Amniotic stem cell (primary cell): ENCODE results near the gene GALNT10.

Experiments used
- DNase-seq: peaks from one replicate; lab custom pipeline; 2025; lab: John Stamatoyannopoulos, UW

Gene GALNT10

DNA sequence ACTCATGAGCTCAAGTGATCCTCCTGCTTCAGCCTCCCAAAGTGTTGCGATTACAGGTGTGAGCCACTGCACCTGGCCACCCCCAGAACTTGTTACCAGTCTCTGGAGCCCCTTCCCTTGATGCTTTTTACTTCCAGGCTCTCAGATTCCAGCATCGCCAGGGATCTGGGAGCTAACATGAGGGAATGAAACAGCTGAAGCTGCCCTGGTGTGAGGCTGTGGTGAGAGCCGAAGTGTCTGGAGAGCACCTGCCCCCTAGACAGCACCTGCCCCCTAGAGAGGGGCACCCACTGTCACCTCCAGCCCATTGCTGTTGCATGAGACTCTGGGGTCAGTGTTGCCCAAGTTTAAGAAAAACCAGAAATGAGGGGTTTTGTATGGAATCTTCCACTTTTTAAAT lies 131.0 kb downstream of the GALNT10 start:
- no peak for DNase-seq

DNA sequence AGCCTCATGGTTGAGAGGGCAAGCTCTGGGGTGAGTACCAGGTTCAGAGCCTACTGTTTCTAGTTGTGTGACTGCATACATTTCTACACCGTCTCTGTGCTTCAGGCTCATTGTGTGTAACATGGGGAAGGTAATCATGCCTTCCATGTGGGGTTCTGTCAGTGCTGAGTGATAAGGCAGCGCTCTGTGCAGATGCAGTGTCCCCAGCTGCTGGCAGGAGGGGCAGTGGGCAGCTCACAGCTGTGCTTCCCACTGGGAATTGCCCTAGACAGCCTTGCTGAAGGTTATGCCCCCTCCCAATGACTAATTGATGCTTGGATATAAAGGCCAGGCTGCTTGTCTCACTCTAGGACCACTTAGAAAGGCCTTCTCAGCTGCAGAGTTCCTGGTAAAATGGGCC lies 133.5 kb downstream of the GALNT10 start:
- DNase-seq, result no peak

DNA sequence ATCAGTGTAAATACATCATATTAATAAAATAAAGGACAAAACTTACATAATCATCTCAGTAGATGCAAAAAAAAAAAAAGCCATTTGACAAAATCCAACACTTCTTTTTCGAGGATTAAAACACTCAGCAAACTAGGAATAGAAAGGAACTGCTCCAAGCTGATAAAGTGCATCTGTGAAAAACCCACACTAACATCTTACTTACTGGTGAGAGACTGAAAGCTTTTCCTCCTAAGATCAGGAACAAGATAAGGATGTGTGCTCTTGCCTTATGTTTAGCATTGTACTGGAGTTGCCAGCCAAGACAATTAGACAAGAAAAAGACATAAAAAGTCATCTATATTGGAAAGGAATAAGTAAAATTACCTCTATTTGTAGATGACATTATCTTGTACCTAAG lies 135.0 kb downstream of the GALNT10 start:
- no peak for DNase-seq

DNA sequence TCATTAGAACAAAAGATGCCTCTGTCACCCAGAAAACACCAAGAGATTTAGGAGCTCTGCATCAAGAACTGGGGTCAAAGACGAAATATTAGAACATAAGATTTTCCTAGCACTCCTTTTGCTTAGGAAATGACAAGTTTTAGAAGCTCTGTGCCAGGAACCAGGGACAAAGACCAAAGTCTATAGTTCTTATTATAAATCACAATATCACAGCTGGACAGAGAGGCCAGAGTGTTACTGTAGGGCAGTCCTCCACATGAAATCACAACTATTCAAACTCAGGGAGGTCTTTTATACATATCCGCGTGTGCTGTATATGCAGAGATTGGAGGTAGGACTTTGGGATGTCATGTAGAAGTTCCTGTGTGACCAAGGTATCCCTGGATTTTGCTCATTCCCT lies 138.5 kb downstream of the GALNT10 start:
- no peak for DNase-seq

DNA sequence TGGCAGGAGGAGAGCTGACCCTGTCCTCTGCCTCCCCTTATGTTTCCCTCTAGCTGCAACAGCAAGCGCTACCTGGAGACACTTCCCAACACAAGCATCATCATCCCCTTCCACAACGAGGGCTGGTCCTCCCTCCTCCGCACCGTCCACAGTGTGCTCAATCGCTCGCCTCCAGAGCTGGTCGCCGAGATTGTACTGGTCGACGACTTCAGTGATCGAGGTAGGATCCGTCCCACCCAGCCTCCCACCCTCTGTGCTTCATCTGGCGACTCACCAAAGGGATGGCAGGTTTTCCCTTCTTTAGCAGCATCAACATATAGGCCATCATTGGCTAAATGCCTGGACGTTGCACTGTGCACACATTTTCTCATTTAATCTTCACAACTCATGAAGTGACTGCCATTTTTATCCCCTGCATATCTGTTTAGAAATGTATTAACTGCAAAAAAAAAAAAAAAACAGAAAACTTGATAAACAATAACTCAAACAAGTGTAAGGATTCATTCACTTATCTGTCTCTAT lies 139.0 kb downstream of the GALNT10 start:
- DNase-seq, result no peak

DNA sequence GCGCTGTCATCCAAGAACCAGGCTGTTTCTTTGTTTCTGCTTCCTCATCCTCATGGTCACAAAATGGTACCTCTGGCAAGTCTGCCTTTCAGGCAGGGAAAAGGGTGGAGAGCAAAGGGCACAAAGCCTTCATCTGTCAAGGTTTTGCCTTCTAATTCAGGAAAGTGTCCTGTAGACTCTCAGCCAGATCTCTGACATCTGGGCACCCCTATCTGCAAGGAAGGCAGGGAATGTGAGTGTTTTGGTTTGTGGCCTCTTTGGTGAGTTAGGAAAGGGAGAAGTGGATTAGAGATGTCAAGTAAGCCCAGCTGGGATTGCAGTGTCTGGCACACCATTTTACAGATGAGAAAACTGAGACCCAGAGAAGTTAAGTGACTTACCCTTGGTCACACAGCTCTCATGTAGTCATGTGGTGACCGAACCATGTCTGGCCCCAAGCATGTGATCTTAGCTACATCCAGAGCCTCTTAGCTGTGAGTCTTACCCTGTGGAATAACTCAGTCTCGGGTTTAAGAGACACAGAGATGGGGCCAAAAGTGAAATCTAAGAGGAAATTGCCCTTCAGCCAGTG lies 139.6 kb downstream of the GALNT10 start:
- no peak for DNase-seq

DNA sequence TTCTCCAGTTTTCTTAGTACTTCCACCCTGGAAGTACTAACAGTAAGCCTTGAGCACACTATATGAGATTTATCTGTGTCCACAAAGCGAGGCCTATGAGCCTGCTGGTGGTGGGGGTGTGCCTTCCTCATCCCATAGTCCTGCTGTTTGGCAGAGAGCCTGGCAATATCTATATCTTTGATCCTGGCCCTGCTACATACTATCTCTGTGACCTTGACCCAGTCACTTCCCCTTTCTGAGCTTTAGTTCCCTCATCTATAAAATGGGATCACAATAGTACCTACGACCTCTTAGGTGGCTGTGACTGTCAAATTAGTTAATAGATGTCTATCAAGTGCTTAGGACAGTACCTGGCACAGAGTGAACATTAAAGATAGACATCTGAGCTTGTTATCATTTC lies 140.7 kb downstream of the GALNT10 start:
- DNase-seq, result no peak

DNA sequence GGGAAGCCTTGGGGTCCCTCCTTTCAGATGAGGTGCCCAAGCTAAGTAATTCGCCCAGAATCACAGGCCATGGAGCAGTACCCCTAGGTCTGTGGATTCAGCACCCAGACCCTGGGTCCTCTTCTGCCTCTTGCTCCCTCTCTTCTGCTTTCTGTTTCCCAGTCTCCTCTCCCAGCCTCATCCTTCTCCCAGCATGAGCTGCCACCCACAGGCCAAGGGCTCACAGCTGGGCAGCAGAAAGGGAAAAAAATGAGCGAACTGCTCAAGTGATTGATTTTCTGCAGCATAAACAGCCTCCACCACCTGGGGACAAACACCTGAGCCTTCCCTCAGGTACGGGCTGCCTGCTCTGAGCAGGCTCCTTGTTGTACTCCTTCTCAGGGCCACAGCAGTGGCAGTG lies 141.4 kb downstream of the GALNT10 start:
- DNase-seq, result no peak

DNA sequence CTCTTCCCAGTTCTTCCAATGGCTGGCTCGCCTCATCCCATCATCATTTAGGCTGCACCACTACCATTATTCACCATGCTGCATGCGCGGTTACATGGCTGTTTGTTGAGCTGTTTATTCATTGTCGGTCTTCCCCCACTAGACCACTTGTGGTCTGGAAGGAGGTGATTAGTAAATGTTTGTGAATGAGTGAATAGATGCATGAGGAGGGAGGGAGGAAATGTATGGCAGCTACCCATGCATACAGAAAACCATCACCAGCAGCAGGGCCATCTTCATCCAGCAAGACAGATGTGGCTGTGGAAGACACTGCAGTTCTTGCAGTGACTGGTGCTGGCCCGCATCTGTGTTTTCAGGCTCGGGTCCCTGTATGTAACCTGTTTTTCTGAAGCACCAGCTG lies 141.9 kb downstream of the GALNT10 start:
- no peak for DNase-seq

DNA sequence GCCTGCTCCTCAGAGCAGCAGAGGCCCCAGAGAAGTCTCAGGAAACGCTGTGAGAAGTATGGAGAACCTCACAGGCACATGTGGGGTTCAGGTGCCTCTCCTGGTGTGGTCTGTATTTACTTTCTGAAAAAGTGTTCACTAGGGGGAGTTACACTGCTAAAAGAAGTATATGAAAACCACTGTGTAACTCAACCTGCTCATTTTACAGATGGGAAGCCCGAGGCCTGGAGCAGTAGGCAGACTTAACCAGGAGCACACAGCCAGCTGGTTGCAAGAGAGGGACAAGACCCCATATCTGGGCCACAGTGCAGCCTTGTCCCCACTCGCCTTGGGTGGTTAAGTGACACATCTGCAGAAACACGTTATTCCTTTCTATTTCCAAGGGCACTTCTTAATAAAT lies 142.5 kb downstream of the GALNT10 start:
- DNase-seq, result no peak

DNA sequence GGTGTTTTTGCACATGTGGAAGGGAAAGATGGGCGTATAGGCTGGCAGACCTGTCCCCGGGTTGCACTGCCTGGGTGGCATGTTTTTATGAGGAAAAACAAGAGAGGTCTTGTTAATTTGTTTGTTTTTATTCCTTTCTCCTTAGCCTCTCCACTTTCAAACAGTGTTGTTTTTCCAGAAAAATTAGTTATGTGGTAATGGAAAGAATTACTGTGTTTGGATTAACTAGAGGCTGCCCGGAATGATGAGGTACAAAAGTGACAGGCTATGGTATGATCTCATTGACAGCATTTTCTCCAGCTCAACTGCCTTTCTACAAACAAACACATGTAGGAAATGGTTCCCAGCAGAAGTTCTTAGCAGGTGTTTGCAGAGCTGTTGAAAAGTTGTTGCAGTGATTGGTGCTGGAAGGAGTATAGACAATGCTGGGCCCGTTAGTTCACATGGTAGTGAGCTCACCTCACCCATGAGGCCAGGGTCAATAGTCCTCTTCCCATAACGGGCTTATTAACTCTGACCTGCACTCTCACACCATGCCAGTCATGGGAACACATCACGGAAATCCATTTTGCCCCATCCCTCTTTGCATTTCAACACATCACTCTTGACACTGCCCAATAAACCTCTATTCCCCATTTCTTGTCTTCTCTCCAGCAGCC lies 144.0 kb downstream of the GALNT10 start:
- DNase-seq, result no peak

DNA sequence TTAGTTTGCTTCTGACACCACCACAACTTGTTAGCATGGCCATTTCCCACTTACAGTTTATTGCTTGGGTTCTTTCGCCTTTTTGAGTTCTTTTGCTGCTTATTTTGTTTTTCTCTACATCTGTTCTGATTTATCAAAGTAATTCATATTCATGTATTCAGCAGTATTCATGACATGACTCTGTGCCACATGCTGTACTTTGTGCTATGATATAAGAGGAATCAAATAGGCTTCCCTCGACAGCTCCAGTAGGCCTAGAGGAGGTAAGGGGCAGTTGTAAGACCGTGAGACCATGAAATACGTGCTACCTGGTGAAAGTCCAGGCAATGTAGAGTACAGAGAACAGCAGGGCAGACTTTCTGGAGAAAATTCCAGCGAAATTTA lies 144.5 kb downstream of the GALNT10 start:
- DNase-seq, result no peak

DNA sequence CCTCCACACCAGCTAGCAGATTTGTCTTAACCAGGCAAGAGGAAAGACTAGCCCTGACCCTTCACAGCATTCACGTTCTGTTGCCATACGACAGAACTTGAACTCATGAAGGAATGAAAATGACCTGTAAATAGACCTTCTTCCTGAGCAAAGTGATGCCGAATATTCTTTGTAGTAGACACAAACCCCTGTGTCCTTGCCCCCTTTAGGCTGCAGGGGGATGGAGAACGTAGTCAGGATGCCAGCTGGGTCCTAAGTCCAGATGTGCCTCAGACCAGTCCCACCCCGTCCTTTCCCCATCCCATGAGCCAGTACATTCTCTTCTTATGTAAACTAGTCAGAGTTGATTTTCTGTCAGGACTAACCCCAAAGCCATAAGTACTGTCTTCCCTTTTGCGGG lies 151.1 kb downstream of the GALNT10 start:
- DNase-seq, result no peak

DNA sequence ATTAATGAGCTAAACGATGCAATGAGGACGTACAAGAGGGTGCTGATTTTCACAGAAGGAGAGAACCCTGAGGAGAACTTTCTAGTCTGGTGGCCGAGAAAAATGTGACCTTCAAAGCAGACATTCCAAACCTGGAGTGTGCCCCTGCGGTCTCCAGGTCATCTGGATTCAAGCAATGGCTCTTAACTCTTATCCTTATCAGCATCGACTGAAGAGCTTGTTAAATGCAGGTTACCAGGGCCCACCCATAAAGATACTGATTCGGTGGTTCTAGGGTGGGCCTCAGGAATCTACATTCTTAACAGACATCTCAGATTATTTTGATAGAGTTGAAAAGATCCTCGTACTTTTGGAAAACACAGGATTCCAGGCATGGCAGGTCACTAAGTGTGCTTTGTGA lies 151.7 kb downstream of the GALNT10 start:
- no peak for DNase-seq

DNA sequence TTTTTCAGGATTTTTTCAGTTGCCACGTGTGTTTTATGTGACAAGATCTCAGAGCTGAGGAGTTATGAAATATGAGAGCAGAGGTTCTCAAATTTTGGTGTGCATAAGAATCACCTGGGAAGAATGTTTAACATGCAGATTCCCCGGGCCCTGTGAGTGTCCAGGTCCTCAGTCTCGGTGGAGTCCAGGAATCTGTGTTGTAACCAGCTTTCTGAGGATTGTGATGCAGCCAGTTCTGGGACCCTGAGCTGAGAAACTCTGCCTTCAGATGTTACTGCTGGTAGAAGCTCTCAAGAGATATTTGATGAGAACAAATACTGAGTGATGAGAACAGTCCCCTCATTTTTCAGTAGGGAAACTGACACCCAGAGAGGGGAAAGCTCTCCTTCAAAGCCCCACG lies 152.4 kb downstream of the GALNT10 start:
- DNase-seq, result no peak

DNA sequence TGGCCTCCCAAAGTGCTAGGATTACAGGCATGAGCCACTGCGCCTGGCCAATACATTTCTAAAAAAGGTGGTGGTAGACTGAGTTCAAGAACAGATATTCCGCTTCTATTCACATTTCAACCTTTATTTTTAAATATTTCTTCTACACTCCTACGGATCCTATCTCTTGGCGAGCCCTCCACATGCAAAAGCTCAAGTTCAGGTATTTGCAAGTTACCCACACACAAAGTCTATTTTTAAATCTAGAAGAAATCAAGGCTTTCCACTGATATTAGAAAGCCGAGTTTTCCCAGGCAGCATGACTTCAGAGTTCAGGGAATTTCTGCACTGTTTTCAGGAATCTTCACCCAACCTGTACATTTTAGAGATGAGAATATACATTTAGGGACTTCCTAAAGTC lies 153.9 kb downstream of the GALNT10 start:
- DNase-seq, result no peak

DNA sequence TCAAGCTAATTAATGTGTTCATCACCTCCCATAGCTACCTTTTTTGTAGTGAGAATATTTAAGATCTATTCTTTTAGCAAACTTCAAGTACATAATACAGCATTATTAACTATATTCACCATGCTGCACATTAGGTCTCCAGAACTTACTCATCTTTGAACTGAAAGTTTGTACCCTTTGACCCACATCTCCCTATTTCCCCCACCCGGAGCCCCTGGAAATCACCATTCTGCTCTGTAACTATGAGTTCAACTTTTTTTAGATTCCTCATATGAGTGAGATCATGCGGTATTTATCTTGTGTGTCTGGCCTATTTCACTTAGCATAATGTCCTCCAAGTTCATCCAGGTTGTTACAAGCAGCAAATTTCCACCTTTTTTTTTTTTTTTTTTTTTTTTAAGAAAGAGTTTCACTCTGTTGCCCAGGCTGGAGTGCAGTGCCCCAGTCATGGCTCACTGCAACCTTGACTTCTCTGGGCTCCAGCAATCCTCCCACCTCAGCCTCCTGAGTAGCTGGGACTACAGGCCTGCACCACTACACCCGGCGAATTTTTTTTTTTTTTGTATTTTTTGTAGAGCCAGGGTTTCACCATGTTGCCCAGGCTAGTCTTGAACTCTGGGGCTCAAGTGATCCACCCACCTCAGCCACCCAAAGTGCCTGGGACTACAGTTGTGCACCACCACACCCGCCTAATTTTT lies 154.9 kb downstream of the GALNT10 start:
- DNase-seq, result no peak

DNA sequence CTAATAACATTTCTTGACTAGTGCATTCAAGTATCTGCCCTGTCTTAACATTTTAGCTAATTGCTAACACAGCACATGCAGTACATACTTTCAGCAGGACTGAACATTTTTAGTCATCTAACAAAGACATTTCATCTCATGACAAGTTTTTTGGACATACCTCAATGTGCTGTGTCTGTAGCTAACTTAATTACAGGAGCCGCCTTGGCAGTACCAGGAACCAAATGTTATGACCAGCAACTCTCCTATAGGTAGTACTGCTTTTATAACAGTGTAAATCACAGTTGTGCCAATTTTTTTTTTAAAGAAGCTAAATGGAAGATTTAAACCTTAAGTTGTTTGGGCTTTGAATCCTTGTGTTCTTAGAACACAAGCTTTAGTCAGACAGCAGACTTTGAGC lies 155.9 kb downstream of the GALNT10 start:
- no peak for DNase-seq

DNA sequence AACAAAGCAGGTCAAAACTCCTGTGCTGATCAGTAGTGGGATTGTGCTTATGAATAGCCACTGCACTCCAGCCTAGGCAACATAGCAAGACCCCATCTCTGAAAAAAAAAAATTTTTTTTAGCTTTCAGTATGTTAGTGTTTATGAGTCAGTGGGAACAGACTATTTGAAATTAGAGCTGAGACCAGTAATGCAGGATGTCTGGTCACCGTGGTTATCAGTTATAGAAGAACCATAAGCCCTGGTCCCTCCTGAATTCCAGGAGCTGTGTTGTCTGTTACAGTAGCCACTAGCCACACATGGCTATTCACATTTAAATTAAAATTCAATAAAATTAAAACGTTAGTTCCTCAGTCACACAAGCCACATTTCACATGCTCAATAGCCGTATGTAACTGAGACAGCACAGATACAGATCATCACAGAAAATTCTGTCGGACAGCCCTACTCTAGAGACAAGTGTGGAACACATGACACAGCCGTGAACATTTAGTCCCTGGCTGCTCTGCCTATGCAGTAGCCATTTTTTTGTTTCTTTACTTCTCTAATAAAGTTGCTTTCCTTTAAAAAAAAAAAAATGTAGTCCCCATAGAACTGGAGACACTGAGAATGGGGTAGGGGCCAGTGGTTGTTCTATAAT lies 159.2 kb downstream of the GALNT10 start:
- no peak for DNase-seq

DNA sequence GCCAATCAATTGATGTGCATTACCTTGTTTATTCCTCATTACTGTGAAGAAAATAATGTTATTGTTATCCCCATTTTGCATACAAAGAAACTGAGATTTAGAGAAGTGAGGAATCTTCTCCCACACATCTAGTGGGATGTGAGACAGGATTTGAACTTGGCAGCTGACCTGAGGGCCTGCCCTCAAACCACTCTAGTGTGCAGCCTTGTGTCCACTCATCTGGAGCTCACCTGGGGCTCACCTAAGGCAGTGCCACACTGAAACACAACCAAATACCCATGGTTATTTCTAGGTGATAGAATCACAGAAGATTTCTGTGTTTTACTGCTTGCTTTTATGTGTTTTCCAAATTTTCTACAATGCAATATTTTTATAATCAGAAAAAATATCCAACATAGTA lies 160.6 kb downstream of the GALNT10 start:
- DNase-seq, result no peak

DNA sequence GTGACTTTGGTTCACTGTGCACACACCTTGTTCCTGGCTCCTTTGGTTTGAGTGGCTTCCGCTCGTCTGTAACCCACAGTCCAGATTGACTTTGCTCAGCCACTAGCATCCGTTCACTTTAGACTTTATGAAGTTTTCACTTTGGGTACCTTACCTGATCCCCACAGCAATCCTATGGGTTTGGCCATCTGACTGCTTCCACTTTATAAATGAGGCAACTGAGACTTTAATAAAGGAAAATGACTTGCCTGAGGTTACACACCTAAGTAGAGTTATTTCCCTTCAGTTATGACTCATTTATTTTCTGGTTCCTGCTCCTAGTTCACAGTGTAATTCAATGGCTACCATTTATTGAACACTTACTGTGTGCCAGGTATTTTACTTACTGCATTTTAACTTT lies 161.0 kb downstream of the GALNT10 start:
- no peak for DNase-seq

DNA sequence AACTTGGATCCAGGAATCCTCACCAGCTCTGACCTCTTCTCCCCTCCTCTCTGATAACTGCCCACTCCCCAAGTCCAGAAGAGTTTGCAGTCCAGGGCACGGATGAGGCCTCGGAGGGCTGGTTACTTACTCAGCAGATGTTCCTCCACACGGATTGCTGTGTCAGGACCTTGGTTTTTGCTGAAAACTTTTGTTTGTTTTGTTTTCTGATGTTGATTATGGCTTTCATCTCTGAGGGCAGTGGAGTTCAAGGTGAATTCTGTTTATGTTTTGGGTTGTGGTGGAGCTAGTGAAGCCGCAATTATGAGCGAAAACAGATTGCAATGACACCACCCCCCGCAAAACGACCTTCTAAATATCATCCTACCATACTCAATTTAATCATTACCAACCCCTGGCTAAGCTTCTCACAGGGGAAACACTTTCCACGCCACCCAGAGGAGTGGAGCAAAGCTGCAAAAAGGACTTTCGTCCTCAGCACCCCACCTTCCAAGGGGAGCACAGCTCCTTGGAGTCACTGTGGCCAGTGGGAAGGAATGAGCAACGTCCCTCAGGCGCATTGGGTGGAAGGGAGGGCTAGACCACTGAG lies 162.5 kb downstream of the GALNT10 start:
- no peak for DNase-seq

DNA sequence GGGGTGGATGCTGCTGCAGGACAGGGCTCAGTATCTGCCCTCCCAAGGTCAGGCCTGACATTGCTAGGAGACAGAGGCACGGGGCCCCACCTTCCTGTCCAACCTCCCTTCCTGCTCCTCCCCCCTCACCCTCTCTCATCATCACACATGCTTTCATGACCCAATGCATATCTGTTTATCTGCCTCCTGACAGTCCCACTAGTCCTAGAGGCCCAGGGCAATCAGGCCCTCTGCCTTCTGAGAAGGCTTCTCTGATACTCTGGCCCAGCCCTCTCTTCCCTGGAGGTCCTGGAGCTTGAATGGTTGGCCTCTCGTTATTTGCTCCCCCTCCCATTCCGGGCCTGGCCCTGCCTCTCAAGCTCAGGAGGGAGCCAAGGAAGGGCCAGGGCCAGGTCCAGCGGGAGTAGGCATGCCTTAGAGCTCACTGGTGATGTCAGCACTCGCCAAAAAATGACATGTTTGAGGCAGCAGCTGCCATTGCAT lies 164.6 kb downstream of the GALNT10 start:
- no peak for DNase-seq
